HepG2 (cell line): ENCODE measurements around the gene ZKSCAN4. TPM values are rescaled to one million over a fixed set of nuclear protein-coding genes. Genes with fewer than 3 reads are reported as not detected.

Experiments
- ATAC-seq: fragments of 200-7000 bp; cut with Tn5 transposase; 3 replicates; pipeline ENCODE4 v1.9.1; 2020; ENCODE audit warnings: mild to moderate bottlenecking, moderate library complexity
- BruUV-seq: library from RNA; stranded (reverse); fragments of 400-500 nt; replicated peaks from 2 replicates; lab custom pipeline; 2021; lab: Mats Ljungman, UMichigan
- CTCF ChIA-PET: fragments of 300-600 bp; formaldehyde crosslinking; extraction: SDS; loops from one replicate; lab custom pipeline; 2021; ENCODE audit warnings: low total read pairs, inconsistent platforms, low intra/inter-chr PET ratio; lab: Yijun Ruan, JAX
- POLR2A ChIA-PET: fragments of 350-600 bp; sonication (Branson Sonifier 250); formaldehyde crosslinking; loops from one replicate; lab custom pipeline; 2020; ENCODE audit warnings: antibody characterized with exemption, inconsistent platforms; lab: Yijun Ruan, JAX
- DNase-seq: peaks from one replicate; pipeline ENCODE4 v3.0.0-alpha.2; 2015; ENCODE audit warnings: low spot score
- FAIRE-seq: peaks from 3 replicates; lab custom pipeline; 2011; peaks lifted over from hg19 to GRCh38; lab: Jason Lieb, UNC
- H2AFZ ChIP-seq: one replicate; pipeline ENCODE4 v1.6.1; 2011; ENCODE audit warnings: low read length, inconsistent platforms
- H3K27ac ChIP-seq: fragments of 300-600 bp; 3 replicates; pipeline ENCODE4 v1.8.0; 2011; ENCODE audit warnings: mixed run types, mild to moderate bottlenecking, mixed read lengths, low read length, inconsistent platforms; ENCODE audit not compliant: insufficient read depth; ENCODE audit errors: extremely low read length
- H3K27me3 ChIP-seq, 2 experiments: fragments of 200-600 bp in 1 of 2; 2 replicates in 1 of 2; 3 replicates in 1 of 2; pipeline versions ENCODE4 v1.6.0 to v1.8.0; 2011; ENCODE audit warnings: low read length in 2 of 2, mild to moderate bottlenecking in 2 of 2, moderate library complexity in 2 of 2, inconsistent platforms in 1 of 2; ENCODE audit not compliant: insufficient read depth in 2 of 2, control insufficient read depth in 1 of 2
- H3K36me3 ChIP-seq, 2 experiments: fragments of 200-600 bp in 1 of 2; replicated peaks in 1 of 2; 2 replicates in 1 of 2; 3 replicates in 1 of 2; pipeline versions ENCODE4 v1.5.1 to v1.8.0; 2011; ENCODE audit warnings: low read length in 2 of 2, inconsistent platforms in 1 of 2; ENCODE audit not compliant: insufficient read depth in 2 of 2, control insufficient read depth in 1 of 2
- H3K4me1 ChIP-seq: 2 replicates; pipeline ENCODE4 v1.5.1; 2012; ENCODE audit warnings: low read length, inconsistent platforms; ENCODE audit not compliant: insufficient read depth
- H3K4me2 ChIP-seq: 2 replicates; pipeline ENCODE4 v1.6.0; 2011; ENCODE audit warnings: low read depth, low read length, inconsistent platforms
- H3K4me3 ChIP-seq, 3 experiments: fragments of 200-600 bp in 1 of 3; sonication (generic), shearing (Covaris generic) in 1 of 3; replicated peaks in 1 of 3; 2 replicates each; pipeline ENCODE4 v1.5.1; 2011 to 2016; ENCODE audit warnings: low read length in 3 of 3, inconsistent platforms in 2 of 3, low read depth in 2 of 3, mild to moderate bottlenecking in 2 of 3, control low read depth in 1 of 3, mixed read lengths in 1 of 3; ENCODE audit not compliant: insufficient read depth in 1 of 3
- H3K79me2 ChIP-seq: one replicate; pipeline ENCODE4 v1.6.1; 2011; ENCODE audit warnings: low read length, inconsistent platforms; ENCODE audit not compliant: insufficient read depth
- H3K9ac ChIP-seq: 2 replicates; pipeline ENCODE4 v1.6.0; 2011; ENCODE audit warnings: mild to moderate bottlenecking, low read depth, low read length, inconsistent platforms; ENCODE audit not compliant: insufficient read depth
- H3K9me3 ChIP-seq: 2 replicates; pipeline ENCODE4 v1.5.1; 2012; ENCODE audit warnings: mild to moderate bottlenecking, low read length
- H4K20me1 ChIP-seq: 2 replicates; pipeline ENCODE4 v1.6.0; 2011; ENCODE audit warnings: inconsistent platforms, mild to moderate bottlenecking, low read length, moderate library complexity; ENCODE audit not compliant: insufficient read depth
- JUND ChIP-seq: sonication (generic); formaldehyde crosslinking; IDR thresholded peaks from 2 replicates; pipeline ENCODE4 v1.8.0; 2022; ENCODE audit warnings: mild to moderate bottlenecking, missing genetic modification reagents
- MIER2 ChIP-seq: IDR thresholded peaks from 2 replicates; pipeline ENCODE4 v1.6.1; 2016; ENCODE audit warnings: missing biosample characterization, missing genetic modification reagents
- RXRA ChIP-seq: sonication (generic); formaldehyde crosslinking; IDR thresholded peaks from 2 replicates; pipeline ENCODE4 v1.5.1; 2020; ENCODE audit warnings: missing genetic modification reagents
- ZNF234 ChIP-seq: sonication (generic); formaldehyde crosslinking; conservative IDR thresholded peaks from 2 replicates; pipeline ENCODE4 v1.5.1; 2020; ENCODE audit warnings: mild to moderate bottlenecking, missing genetic modification reagents
- ZNF383 ChIP-seq: sonication (generic); formaldehyde crosslinking; IDR thresholded peaks from 2 replicates; pipeline ENCODE4 v1.4.0; 2020; ENCODE audit warnings: missing genetic modification reagents, mild to moderate bottlenecking, borderline replicate concordance
- ZNF484 ChIP-seq: sonication (generic); formaldehyde crosslinking; IDR thresholded peaks from 2 replicates; pipeline ENCODE4 v1.5.1; 2020; ENCODE audit warnings: mild to moderate bottlenecking, low read depth, missing genetic modification reagents, borderline replicate concordance
- ZNF7 ChIP-seq: IDR thresholded peaks from 2 replicates; pipeline ENCODE4 v1.6.1; 2016; ENCODE audit warnings: missing biosample characterization, missing genetic modification reagents
- ZSCAN9 ChIP-seq: IDR thresholded peaks from 2 replicates; pipeline ENCODE4 v1.6.1; 2016; ENCODE audit warnings: borderline replicate concordance
- WGBS: methylation state at CpG from one replicate; pipeline ENCODE4 v1.1.6; 2017; ENCODE audit warnings: low lambda C conversion rate; 5-methylcytosine and 5-hydroxymethylcytosine counted together
- in situ Hi-C: cut with HindIII; loops from 2 replicates; pipeline ENCODE4 v1.10.0; 2017; ENCODE audit warnings: low pct_unique_long_range_greater_than_20kb; ENCODE audit not compliant: extremely low pct_ligation_motif_present
- intact Hi-C: fragments of 100-400 bp; cut with micrococcal nuclease; formaldehyde crosslinking; loops from one replicate; pipeline ENCODE4 v1.10.0; 2022; ENCODE audit not compliant: unreplicated experiment
- polyA plus RNA-seq, 8 experiments: library from polyadenylated mRNA; depleted of rRNA in 3 of 8; stranded (reverse) in 7 of 8; unstranded in 1 of 8; fragments of >200 nt; fragmentation: Illumina TruSeq in 4 of 8; extraction: Trizol in 4 of 8; gene quantifications; 2 replicates each; pipeline versions ENCODE4 v1.2.1 to v1.2.3, GENCODE V29; 2011 to 2016; ENCODE audit warnings: low read depth in 4 of 8, missing spikeins in 1 of 8, mixed read lengths in 1 of 8; ENCODE audit not compliant: insufficient read depth in 1 of 8
- total RNA-seq, 5 experiments: library from RNA; depleted of rRNA; stranded (reverse); fragments of >200 nt; fragmentation: Illumina TruSeq; extraction: Trizol; gene quantifications; 2 replicates each; pipeline ENCODE4 v1.2.3, GENCODE V29; 2016; ENCODE audit warnings: low read depth in 1 of 5
- TF ChIP-seq, protein P1 (sequence below): sonication (generic); formaldehyde crosslinking; IDR thresholded peaks from 2 replicates; pipeline ENCODE4 v1.4.0; 2020; ENCODE audit warnings: missing genetic modification reagents, borderline replicate concordance
- TF ChIP-seq, protein P2 (sequence below): sonication (generic); formaldehyde crosslinking; IDR thresholded peaks from 2 replicates; pipeline ENCODE4 v1.8.1; 2022; ENCODE audit warnings: low read depth, mild to moderate bottlenecking, missing genetic modification reagents
- TF ChIP-seq, protein P3 (sequence below): sonication (generic); formaldehyde crosslinking; IDR thresholded peaks from 2 replicates; pipeline ENCODE4 v1.5.0; 2020; ENCODE audit warnings: mild to moderate bottlenecking, missing genetic modification reagents
- TF ChIP-seq, protein P4 (sequence below): fragments of 450-650 bp; IDR thresholded peaks from 2 replicates; pipeline ENCODE4 v1.6.1; 2017

Gene ZKSCAN4
- total and polyA plus RNA-seq, 2 of the 13 experiments (the other 11 are each of a cell fraction or from before 2014, with no cell fraction given): 2.9 to 7.8 TPM

DNA sequence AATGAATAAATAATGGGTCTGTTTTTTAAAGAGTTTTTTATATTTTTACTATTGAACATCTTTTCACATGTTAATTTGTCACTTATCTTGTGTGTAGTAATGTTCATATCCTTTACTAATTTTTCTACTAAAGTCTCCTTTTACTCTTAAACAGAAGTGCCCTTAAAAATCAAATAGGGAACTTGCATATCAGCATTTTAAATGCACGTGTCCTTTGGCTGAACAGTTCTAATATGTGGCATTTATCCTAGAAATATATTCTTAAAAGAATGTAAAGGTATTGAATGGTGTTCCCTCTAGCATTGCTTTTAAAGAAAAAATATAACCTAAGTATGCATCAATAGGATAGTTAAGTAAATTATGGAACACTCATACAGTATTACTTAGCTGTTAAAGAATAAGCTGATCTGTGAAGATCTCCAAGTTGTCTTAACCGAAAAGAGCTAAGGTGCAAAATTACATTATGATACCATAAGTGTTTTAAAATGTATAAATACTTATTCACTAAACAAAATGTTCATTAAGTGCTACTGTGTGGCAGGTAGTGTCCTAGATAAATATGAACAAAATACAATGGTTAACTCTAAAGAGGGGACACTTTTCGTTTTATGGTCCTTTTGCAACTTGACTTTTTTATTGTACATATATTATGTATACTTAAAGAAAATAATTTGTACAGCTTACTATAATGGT lies 28.7 kb upstream of the ZKSCAN4 start:
- intact Hi-C loops (loop anchor here (1.0 to 5.0 kb wide), 6 partner anchors 28 to 144 kb away; partner anchors contain the start of genes ZKSCAN4 and ZSCAN9), in situ Hi-C loops (no loop called here)
- ChIA-PET POLR2A (interaction anchor here (0.9 to 3.2 kb wide), 14 partner anchors 10 to 143 kb away, joined by 3 to 42 read pairs (median 5); partner anchors contain the start of genes ZKSCAN3, ZKSCAN4, ZKSCAN8 and ZSCAN26), CTCF (interaction anchor here (1.1 kb wide), 1 partner anchor 75 kb away, joined by 3 read pairs; no protein-coding TSS in a partner anchor)
- FAIRE-seq: no peak
- Histone ChIP-seq H3K4me1 (peaks cover 16% of the 10 kb centered on the region), H3K27ac (no peak overlapping the region), H4K20me1 (no peaks in the 10 kb centered on the region), H3K27me3 (no peaks in the 10 kb centered on the region; a peak in 1 of 5 replicates), H3K9ac (peak overlapping the region; percentile 76), H3K79me2 (peaks cover 5% of the 10 kb centered on the region), H3K36me3 (peaks cover 5 to 26% of the 10 kb centered on the region in 2 experiments), H2AFZ (peak overlapping the region; percentile 65), H3K4me3 (peak overlapping the region; percentile 79 to 94 (median 89)), H3K9me3 (no peaks in the 10 kb centered on the region), H3K4me2 (peak overlapping the region; percentile 80)
- no peak for DNase-seq
- 45% methylated on average over 3 of the region's 3 CpGs for WGBS
- ATAC-seq: no peak
- BruUV-seq: no TSS peak
- TF ChIP-seq JUND (no peak), ZNF484 (CRISPR knock-in tag) (no peak), MIER2 (no peak), ZNF383 (peak; percentile 16; the same call in 1 of the 2 replicates), ZNF234 (CRISPR knock-in tag) (0 out of 2 replicates have a peak, but pooled peaks have one; percentile 60), ZSCAN9 (0 out of 2 replicates have a peak, but pooled peaks have one; percentile 10), RXRA (no peak), ZNF7 (no peak)
- TF ChIP-seq, protein P1, sequence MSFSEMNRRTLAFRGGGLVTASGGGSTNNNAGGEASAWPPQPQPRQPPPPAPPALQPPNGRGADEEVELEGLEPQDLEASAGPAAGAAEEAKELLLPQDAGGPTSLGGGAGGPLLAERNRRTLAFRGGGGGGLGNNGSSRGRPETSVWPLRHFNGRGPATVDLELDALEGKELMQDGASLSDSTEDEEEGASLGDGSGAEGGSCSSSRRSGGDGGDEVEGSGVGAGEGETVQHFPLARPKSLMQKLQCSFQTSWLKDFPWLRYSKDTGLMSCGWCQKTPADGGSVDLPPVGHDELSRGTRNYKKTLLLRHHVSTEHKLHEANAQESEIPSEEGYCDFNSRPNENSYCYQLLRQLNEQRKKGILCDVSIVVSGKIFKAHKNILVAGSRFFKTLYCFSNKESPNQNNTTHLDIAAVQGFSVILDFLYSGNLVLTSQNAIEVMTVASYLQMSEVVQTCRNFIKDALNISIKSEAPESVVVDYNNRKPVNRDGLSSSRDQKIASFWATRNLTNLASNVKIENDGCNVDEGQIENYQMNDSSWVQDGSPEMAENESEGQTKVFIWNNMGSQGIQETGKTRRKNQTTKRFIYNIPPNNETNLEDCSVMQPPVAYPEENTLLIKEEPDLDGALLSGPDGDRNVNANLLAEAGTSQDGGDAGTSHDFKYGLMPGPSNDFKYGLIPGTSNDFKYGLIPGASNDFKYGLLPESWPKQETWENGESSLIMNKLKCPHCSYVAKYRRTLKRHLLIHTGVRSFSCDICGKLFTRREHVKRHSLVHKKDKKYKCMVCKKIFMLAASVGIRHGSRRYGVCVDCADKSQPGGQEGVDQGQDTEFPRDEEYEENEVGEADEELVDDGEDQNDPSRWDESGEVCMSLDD: 0 out of 2 replicates have a peak, but pooled peaks have one; percentile 8
- TF ChIP-seq, protein P2, sequence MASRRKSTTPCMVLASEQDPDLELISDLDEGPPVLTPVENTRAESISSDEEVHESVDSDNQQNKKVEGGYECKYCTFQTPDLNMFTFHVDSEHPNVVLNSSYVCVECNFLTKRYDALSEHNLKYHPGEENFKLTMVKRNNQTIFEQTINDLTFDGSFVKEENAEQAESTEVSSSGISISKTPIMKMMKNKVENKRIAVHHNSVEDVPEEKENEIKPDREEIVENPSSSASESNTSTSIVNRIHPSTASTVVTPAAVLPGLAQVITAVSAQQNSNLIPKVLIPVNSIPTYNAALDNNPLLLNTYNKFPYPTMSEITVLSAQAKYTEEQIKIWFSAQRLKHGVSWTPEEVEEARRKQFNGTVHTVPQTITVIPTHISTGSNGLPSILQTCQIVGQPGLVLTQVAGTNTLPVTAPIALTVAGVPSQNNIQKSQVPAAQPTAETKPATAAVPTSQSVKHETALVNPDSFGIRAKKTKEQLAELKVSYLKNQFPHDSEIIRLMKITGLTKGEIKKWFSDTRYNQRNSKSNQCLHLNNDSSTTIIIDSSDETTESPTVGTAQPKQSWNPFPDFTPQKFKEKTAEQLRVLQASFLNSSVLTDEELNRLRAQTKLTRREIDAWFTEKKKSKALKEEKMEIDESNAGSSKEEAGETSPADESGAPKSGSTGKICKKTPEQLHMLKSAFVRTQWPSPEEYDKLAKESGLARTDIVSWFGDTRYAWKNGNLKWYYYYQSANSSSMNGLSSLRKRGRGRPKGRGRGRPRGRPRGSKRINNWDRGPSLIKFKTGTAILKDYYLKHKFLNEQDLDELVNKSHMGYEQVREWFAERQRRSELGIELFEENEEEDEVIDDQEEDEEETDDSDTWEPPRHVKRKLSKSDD (CRISPR knock-in tag): no peak
- TF ChIP-seq, protein P3, sequence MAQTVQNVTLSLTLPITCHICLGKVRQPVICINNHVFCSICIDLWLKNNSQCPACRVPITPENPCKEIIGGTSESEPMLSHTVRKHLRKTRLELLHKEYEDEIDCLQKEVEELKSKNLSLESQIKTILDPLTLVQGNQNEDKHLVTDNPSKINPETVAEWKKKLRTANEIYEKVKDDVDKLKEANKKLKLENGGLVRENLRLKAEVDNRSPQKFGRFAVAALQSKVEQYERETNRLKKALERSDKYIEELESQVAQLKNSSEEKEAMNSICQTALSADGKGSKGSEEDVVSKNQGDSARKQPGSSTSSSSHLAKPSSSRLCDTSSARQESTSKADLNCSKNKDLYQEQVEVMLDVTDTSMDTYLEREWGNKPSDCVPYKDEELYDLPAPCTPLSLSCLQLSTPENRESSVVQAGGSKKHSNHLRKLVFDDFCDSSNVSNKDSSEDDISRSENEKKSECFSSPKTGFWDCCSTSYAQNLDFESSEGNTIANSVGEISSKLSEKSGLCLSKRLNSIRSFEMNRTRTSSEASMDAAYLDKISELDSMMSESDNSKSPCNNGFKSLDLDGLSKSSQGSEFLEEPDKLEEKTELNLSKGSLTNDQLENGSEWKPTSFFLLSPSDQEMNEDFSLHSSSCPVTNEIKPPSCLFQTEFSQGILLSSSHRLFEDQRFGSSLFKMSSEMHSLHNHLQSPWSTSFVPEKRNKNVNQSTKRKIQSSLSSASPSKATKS (CRISPR knock-in tag): 0 out of 2 replicates have a peak, but pooled peaks have one; percentile 62
- TF ChIP-seq, protein P4, sequence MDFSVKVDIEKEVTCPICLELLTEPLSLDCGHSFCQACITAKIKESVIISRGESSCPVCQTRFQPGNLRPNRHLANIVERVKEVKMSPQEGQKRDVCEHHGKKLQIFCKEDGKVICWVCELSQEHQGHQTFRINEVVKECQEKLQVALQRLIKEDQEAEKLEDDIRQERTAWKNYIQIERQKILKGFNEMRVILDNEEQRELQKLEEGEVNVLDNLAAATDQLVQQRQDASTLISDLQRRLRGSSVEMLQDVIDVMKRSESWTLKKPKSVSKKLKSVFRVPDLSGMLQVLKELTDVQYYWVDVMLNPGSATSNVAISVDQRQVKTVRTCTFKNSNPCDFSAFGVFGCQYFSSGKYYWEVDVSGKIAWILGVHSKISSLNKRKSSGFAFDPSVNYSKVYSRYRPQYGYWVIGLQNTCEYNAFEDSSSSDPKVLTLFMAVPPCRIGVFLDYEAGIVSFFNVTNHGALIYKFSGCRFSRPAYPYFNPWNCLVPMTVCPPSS: no peak
